H1 (cell line): ENCODE results near the gene QSOX1. TPM values are rescaled to one million over a fixed set of nuclear protein-coding genes. Genes with fewer than 3 reads are reported as not detected.

Experiments used
- CBX8 ChIP-seq: fragments of 300-800, 300-1000 bp; sonication (generic); IDR thresholded peaks from 2 replicates; pipeline ENCODE4 v1.7.1; 2016; ENCODE audit warnings: low read depth, low read length, borderline replicate concordance
- RBBP5 ChIP-seq: IDR thresholded peaks from 2 replicates; pipeline ENCODE4 v1.7.1; 2012; ENCODE audit warnings: low read depth, mild to moderate bottlenecking, inconsistent platforms, low read length, moderate library complexity, borderline replicate concordance
- polyA plus RNA-seq, 7 experiments: library from polyadenylated mRNA; depleted of rRNA in 3 of 7; stranded (reverse) in 5 of 7; unstranded in 2 of 7; fragments of >200 nt in 5 of 7; fragments of 200-250 nt in 2 of 7; gene quantifications; 1 replicate in 5 of 7; 2 replicates in 1 of 7; 4 replicates in 1 of 7; pipeline versions ENCODE4 v1.2.1 to v1.2.3, GENCODE V29; 2011 to 2013; ENCODE audit warnings: missing spikeins in 2 of 7, mixed read lengths in 2 of 7
- total RNA-seq: library from RNA; stranded (reverse); fragmentation: NEBNext Ultra II Directional; extraction: Animal tissue kit (Norgen Biotek cat#: 25700); gene quantifications from 2 replicates; pipeline ENCODE4 v1.2.1, GENCODE V29; 2021

Gene QSOX1
- total and polyA plus RNA-seq, 2 of the 8 experiments (the other 6 are each of a cell fraction or from before 2014, with no cell fraction given) = 97.7 to 123 TPM

GRCh38 chr1:180143359-180143758 lies 11.3 kb upstream of the QSOX1 start (continued):
- TF ChIP-seq RBBP5 (no peak), CBX8 (no peak)
